ENCODE results near the gene KANSL1L.

KANSL1L gene

DNA sequence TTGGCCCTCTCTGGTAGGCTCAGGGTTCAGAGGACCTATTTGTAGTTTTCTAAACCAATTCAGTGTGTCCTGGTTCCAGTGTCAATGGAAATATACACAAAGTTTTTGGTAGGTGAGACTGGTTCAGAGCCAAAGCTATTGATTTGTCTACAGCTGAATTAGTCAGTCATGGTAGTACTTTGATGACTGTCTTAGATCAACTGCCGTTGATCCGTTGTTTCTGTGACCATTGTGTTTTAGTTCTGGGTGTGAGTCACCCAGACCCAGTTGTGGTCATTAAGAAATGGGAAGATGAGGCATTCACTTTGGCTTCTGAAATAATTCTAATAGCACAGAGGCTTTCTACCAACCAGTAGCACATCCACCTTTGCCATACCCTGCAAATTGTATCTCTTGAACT is 184.8 kb downstream of the KANSL1L start:
- no peak for DNase-seq

DNA sequence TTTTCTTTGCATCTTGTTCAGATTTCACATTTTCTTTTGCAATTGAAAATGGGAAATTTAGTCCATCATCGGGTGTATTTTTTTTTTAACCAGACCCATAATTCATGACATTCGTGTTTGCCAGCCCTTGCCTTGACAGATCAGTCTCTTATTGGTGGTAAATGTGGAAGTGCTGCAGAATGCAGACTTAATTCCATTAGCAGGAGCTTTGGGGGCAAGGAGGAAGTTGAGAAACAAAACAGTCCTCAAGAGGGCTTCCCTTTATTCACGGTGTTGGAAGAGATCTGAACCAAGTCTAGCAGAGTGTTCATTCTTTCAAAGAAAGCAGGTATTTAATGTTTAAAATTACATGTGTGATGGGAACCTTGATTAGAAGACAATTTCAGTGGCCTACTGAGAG is 185.3 kb downstream of the KANSL1L start:
- no peak for DNase-seq

DNA sequence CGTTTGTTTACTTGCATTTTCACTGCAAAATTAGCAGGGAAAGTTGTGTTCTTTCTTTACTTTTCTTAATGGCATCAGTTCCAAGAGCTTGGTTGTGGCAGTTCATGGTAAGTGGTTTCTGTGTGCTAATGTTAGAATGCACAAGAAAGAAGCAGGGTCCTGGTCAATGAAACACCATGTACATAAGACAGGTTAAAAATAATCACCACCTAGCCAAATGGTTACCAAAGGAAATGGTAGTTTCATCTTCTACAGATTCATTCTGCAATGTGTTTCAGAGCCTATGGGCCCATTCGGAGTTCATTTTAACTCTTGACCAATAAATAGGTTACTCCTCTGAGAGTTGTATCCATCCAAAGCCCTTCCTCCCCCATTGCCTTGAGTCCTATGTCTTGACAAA is 186.9 kb downstream of the KANSL1L start:
- DNase-seq = no peak

DNA sequence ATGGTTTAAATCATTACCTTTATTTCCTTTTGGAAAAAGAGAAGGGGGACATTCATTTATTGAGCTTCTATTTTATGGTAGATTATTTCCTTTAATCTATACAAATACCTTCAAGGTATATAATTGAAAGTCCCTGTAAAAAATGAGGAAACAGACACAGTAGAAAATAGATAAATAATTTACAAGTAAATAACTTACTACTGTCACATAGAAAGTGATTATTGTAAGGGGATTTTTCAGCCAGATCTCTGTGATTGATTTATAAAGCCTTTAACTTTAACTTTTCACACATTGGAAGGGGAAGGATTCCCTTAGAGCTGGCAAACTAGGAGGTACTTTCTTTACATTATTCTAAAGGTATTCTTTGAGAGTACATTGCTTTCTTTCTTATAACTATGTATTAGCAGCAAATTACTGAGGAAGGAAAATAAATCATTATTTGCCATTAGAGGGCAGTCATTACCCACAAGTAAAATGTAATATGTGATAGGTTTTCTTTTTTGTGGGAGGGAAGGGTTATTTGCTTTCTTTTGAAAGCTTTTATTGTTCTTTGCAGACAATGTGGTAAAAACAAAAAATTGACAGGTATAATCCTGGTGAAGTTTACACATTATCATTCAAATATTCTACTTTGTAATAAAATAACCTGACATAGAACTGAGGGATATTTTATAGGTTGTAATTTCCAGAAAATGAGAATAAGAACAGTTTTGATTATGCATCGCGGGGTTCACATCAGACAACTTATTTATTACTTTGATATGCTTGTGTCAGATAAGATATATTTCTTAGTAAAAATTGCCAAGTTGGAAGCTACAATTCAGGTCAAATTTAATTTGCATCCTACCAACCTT is 193.6 kb downstream of the KANSL1L start:
- DNase-seq = no peak

DNA sequence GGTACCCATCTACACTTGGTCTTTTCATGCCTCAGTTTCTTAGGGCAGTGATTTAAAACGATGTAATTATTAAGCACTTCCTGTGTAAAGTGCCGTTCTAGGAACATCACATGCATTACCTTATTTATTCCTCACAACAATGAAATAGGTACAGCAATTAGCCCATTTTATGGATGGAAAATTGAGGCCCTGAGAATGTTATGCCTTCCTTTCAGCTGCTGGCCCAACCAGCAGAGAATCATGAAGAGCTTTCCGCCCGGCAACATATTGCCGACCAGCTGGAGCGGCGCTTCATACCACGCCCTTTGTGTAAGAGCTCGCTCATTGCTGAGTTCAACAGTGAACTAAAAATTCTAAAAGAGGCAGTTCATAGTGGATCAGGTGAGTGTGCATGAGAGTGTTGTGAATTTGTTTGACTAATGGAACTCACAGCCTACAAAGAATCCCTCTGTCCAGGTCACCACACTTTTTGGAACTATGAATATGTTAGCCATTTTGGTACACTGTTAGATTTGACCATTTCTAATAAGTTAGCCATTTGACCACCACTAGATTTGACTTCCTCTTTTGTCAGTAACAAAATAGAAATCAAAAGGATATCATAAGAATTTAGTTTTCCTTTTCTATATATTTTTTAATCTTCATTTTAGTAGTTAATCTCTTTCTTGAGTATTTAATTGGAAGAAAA is 194.4 kb downstream of the KANSL1L start:
- DNase-seq = no peak

DNA sequence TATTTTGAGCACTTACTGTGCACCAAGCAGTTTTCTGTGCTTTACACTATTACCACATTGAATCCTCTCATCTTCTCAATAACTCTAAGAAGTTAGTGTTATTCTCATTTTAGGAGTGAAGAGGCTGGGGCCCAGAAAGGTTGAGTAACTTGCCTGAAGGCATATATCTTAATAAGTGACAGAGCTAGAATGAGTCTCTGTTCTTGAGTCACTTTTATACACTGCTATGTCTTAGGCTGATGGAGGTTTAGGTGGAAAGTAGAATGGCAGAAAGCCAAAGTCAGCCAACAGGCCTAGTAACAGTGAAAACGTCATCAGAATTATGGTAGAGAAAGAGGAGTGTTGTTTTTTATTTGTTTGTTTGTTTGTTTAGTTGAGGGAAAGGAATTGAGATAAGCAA is 196.6 kb downstream of the KANSL1L start:
- DNase-seq = no peak

DNA sequence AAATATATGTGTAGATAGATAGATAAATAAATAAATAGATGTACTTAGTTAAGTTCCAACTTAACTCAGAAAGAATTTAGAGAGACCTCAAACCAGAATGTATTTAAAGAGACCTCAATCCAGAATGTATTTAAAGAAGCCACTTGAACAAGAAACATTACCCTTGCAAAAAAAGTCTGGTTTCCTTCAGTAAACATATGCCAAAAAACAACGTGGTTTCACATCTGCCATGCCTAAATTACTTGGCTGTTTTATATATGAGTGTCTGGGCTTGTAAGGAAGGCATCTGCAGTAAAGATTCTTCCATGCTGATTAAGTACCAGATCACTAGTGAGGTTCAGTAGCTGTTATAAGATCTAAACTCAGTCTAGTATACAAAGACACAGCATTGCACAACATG is 197.9 kb downstream of the KANSL1L start:
- no peak for DNase-seq
